Mucosa of stomach (tissue), 1 donor: ENCODE measurements around the gene RGL1.

Experiments used
- H3K27me3 ChIP-seq: one replicate; pipeline ENCODE4 v1.7.0; 2013; ENCODE audit warnings: mild to moderate bottlenecking, low read length; ENCODE audit not compliant: control insufficient read depth, insufficient read depth
- H3K36me3 ChIP-seq: one replicate; pipeline ENCODE4 v1.7.0; 2013; ENCODE audit warnings: low read length; ENCODE audit not compliant: control insufficient read depth, insufficient read depth
- H3K4me1 ChIP-seq: one replicate; pipeline ENCODE4 v1.7.0; 2013; ENCODE audit warnings: mild to moderate bottlenecking, low read length; ENCODE audit not compliant: control insufficient read depth, insufficient read depth
- H3K4me3 ChIP-seq: one replicate; pipeline ENCODE4 v1.7.0; 2013; ENCODE audit warnings: low read length
- H3K9ac ChIP-seq: one replicate; pipeline ENCODE4 v1.7.0; 2013; ENCODE audit warnings: mild to moderate bottlenecking, low read length, moderate library complexity
- H3K9me3 ChIP-seq: one replicate; pipeline ENCODE4 v1.7.0; 2013; ENCODE audit warnings: mild to moderate bottlenecking, low read length, moderate library complexity; ENCODE audit not compliant: control insufficient read depth
- donor health status: Pancreatic carcinoma.

RGL1 gene

GRCh38 chr1:183941001-183941400 lies 136.1 kb downstream of the RGL1 start:
- Histone ChIP-seq H3K9ac (no peak overlapping the region), H3K9me3 (no peaks in the 10 kb centered on the region), H3K27me3 (no peaks in the 10 kb centered on the region), H3K36me3 (no peaks in the 10 kb centered on the region), H3K4me3 (no peak overlapping the region), H3K4me1 (no peaks in the 10 kb centered on the region)

GRCh38 chr1:183942933-183943693 lies 138.2 kb downstream of the RGL1 start:
- no peaks in the 10 kb centered on the region for H3K36me3 ChIP-seq
- no peak overlapping the region for H3K4me3 ChIP-seq
- no peaks in the 10 kb centered on the region for H3K4me1 ChIP-seq
- H3K9me3 ChIP-seq, result no peaks in the 10 kb centered on the region
- H3K9ac ChIP-seq, result no peak overlapping the region
- no peaks in the 10 kb centered on the region for H3K27me3 ChIP-seq

DNA sequence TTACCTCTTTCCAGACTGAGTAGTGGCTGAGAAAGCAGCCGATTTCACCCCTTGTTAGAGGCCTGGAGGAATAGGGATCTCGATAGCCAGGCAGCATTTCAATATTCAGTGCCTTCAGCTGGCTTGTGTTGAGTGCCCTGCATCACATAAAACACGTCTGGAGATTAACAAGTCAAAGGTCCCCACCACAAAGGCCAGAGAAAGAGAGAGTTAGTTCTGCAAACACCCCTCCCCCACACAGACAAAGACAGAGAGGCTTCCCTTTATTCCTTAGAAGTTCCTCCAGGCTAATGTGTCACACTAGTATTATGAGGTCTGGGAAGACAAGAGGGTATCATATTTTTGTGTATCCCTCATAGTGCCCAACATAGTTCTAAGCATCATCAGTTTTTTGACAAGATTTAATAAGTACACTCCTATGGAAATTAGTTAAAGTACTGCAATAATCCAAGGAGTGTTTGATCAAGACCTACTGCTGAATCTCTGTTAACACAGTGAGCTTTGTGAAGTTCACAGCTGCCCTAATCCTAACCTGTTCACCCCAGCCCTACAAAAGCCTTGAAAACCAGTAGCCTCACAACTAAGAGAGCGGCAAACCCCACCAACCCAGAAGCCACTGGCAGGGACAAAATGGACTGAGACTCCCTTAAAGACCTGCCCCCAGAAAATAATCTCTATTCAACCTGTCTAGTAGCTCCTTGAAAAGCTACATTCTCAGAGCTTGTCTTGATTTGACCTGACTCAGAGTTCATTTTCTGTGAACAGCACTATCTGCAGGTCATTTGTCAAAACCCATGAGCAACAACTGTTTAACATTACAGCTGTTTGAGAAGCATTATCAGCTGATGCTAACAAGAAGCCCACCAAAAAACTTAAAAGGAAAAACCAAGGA lies 140.8 kb downstream of the RGL1 start:
- Histone ChIP-seq H3K36me3 (no peaks in the 10 kb centered on the region), H3K4me1 (no peaks in the 10 kb centered on the region), H3K9me3 (no peaks in the 10 kb centered on the region), H3K4me3 (no peak overlapping the region), H3K27me3 (no peaks in the 10 kb centered on the region), H3K9ac (no peak overlapping the region)

DNA sequence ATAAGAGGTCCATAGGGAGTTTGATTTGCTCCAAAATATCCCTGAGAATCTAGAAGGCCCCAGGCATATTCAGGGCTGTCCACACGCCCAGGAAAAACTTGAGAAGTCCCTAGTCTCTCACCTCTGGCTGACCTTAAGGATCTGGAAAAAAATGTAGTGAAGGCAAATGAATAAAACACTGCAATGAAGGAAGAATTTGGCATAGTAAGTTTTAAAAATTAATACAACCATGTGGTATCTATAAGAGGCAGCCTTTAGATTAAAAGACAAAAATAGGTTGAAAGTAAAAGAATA lies 141.3 kb downstream of the RGL1 start:
- Histone ChIP-seq H3K9me3 (no peaks in the 10 kb centered on the region), H3K27me3 (no peaks in the 10 kb centered on the region), H3K36me3 (no peaks in the 10 kb centered on the region), H3K4me1 (no peaks in the 10 kb centered on the region), H3K9ac (no peak overlapping the region), H3K4me3 (no peak overlapping the region)

- H3K27me3 ChIP-seq, result no peaks in the 10 kb centered on the region
- no peak overlapping the region for H3K9ac ChIP-seq
- H3K36me3 ChIP-seq, result no peaks in the 10 kb centered on the region
- no peaks in the 10 kb centered on the region for H3K4me1 ChIP-seq
- H3K9me3 ChIP-seq, result no peaks in the 10 kb centered on the region
- no peak overlapping the region for H3K4me3 ChIP-seq
Measured at GRCh38 chr1:183947988-183948387, 143.1 kb downstream of the RGL1 start.

DNA sequence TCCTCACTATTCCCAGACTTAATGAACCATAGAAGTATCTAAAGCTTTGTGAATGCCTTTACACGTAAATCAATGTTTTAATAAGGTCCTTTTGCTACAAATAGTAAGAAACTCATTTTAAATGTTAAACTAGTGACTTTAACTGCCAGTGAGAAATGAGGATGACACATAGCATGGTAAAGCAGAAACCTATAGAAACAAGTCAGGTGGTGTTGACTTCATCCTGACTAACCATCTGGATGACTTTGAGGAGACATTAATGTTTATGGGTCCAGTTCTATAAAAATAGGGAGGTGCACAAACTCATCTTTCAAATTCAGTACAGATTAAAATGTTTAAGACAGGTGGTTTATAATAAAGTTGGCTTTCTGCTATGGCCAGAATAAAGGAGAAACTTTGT lies 147.2 kb downstream of the RGL1 start:
- no peak overlapping the region for H3K4me3 ChIP-seq
- H3K9me3 ChIP-seq, result no peaks in the 10 kb centered on the region
- H3K36me3 ChIP-seq, result no peaks in the 10 kb centered on the region
- H3K4me1 ChIP-seq, result no peaks in the 10 kb centered on the region
- H3K27me3 ChIP-seq, result no peaks in the 10 kb centered on the region
- no peak overlapping the region for H3K9ac ChIP-seq

DNA sequence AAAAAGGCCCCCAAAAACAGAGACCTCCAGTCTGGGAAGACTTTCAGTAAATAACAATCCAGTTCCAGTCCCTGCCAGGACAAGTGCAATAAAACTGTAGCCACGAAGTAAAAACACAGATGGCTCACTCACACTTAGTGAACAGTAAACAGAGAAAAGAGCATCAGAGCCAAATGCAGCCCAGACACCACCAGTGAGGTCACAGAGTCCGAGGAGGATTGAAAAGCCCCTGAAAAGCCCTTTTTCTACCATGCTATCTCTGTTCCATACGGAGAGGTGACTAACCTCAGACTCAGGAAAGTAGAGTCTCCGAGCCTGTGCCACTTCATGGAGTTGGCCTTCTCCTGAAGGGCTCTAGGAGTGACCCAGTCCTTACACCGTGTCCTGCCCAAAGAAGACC lies 148.1 kb downstream of the RGL1 start:
- H3K4me3 ChIP-seq, result no peak overlapping the region
- no peak overlapping the region for H3K9ac ChIP-seq
- no peaks in the 10 kb centered on the region for H3K27me3 ChIP-seq
- no peaks in the 10 kb centered on the region for H3K4me1 ChIP-seq
- H3K9me3 ChIP-seq, result no peaks in the 10 kb centered on the region
- H3K36me3 ChIP-seq, result no peaks in the 10 kb centered on the region

GRCh38 chr1:183954496-183954895 lies 149.6 kb downstream of the RGL1 start:
- no peaks in the 10 kb centered on the region for H3K27me3 ChIP-seq
- H3K36me3 ChIP-seq, result no peaks in the 10 kb centered on the region
- no peaks in the 10 kb centered on the region for H3K9me3 ChIP-seq
- H3K4me3 ChIP-seq, result no peak overlapping the region
- H3K4me1 ChIP-seq, result no peaks in the 10 kb centered on the region
- H3K9ac ChIP-seq, result no peak overlapping the region

GRCh38 chr1:183956559-183957188 lies 151.8 kb downstream of the RGL1 start:
- no peaks in the 10 kb centered on the region for H3K4me1 ChIP-seq
- no peaks in the 10 kb centered on the region for H3K9me3 ChIP-seq
- no peak overlapping the region for H3K4me3 ChIP-seq
- H3K36me3 ChIP-seq, result no peaks in the 10 kb centered on the region
- H3K27me3 ChIP-seq, result no peaks in the 10 kb centered on the region
- H3K9ac ChIP-seq, result no peak overlapping the region

DNA sequence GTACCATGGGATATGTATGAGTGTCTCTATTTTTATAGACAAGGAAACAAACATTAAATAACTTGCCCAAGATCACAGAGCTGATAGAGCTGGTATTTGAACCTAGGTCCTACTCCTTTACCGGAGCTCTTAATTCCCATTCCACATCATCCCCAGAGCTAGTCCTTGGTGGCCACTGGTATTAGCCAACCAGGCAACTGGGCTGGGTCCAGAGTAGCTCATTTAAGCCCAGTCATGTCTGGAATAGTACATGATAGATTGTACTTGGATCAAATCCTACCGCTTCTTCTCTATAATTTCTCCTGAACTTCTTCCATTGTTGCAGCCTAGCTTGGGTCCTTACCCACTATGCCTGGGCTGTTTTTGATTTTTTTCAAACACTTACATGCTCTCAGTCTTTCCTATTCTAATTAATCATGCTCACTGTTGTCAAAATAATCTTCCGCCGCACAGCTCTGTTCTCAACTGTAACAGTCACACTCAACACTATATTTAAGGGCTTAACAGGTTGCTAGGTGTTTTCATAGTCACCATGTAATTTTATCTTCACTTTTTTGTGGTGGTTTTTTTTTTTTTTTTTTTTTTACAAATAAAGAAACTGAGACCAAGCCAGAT lies 152.4 kb downstream of the RGL1 start:
- Histone ChIP-seq H3K9ac (no peak overlapping the region), H3K9me3 (no peaks in the 10 kb centered on the region), H3K27me3 (no peaks in the 10 kb centered on the region), H3K4me3 (no peak overlapping the region), H3K4me1 (no peaks in the 10 kb centered on the region), H3K36me3 (no peaks in the 10 kb centered on the region)

- H3K9me3 ChIP-seq, result no peaks in the 10 kb centered on the region
- no peak overlapping the region for H3K4me3 ChIP-seq
- H3K27me3 ChIP-seq, result no peaks in the 10 kb centered on the region
- H3K36me3 ChIP-seq, result no peaks in the 10 kb centered on the region
- no peaks in the 10 kb centered on the region for H3K4me1 ChIP-seq
- no peak overlapping the region for H3K9ac ChIP-seq
Measured at GRCh38 chr1:183958958-183959357, 154.0 kb downstream of the RGL1 start.

DNA sequence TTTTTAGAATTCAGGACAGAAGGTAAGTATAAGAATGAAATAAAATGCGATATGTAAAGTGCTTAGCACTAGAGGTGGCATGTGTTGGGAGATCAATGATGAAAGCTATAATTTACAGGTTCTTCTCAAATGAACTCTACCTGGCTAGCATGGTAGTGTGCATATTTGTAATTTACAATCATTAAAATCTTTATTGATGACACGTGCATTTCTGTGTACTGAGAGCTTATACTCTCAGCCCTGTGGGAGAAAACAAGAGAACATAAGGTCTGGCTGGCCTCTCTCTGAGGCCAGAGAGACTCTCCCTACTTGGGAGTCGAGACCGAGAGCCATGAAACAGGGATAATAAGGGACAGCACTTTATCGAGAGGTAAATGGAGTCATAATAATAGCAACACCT lies 156.2 kb downstream of the RGL1 start:
- no peak overlapping the region for H3K9ac ChIP-seq
- H3K4me3 ChIP-seq, result no peak overlapping the region
- H3K4me1 ChIP-seq, result no peaks in the 10 kb centered on the region
- no peaks in the 10 kb centered on the region for H3K9me3 ChIP-seq
- no peaks in the 10 kb centered on the region for H3K27me3 ChIP-seq
- no peaks in the 10 kb centered on the region for H3K36me3 ChIP-seq
